Measurements from ENCODE around the gene BAIAP2. TPM values are rescaled to one million over a fixed set of nuclear protein-coding genes. Genes with fewer than 3 reads are reported as not detected.

Gene BAIAP2
- polyA plus RNA-seq, 1 donor from 2014 or later = 17.5 TPM

DNA sequence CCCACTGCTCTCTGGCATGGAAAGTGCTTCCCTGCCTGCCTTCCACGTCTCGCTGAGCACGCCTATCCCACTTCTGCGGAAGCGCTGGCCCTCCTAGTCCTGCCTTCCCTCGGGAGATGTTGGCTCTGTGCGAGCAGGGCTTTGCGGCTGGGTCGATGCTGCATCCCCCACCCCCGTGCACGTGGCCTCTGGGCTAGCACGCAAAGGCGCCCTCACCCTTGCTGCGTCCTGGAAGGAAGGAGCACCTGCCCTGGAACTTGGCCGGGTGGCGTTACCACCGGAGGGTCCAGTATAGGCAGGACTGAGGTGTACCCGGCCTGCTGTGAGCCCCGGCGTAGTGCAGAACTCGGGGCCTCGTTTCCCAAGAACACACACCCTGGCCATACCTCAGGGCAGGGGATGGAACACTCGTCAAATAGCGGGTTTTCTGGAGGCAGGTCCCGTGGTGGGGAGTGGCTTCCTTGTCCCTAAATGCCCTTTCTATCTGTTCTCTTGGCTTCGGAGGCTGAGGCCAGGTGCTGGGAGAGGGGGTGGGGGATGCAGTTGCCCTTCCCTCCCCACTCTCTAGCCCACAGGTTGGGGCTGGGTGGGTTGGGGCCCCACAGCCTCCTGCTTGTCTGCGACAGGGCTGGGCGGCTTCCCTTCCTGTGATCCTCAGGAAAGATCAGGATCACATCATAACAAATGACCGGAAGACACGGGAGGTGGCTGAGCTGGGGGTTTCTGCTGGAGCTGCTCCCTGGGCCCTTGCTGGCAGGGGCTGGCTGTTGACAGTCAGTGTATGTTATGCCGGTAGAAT, 17.4 kb downstream of the BAIAP2 start:
- Histone ChIP-seq H3K4me2 (ENCODE audit: low read length) (no peak overlapping the region), H2AFZ (ENCODE audit: low read depth, low read length) (no peak overlapping the region), H3K9me2 (ENCODE audit: insufficient read depth, low read length) (no peaks in the 10 kb centered on the region), H3K27me3 (ENCODE audit: insufficient read depth, low read depth, low read length) (no peaks in the 10 kb centered on the region), H3F3A (ENCODE audit: insufficient read depth, low read length, poor library complexity, severe bottlenecking) (no peaks in the 10 kb centered on the region), H3K36me3 (ENCODE audit: insufficient read depth, low read length) (peaks cover 5% of the 10 kb centered on the region), H3K79me2 (replicated peaks; ENCODE audit: insufficient read depth, low read length) (peaks cover 11% of the 10 kb centered on the region), H4K20me1 (ENCODE audit: insufficient read depth) (no peaks in the 10 kb centered on the region), H3K4me3 (ENCODE audit: low read length) (no peak overlapping the region), H3K9ac (ENCODE audit: low read length) (no peak overlapping the region), H3K9me3 (ENCODE audit: low read length) (no peaks in the 10 kb centered on the region), H3K27ac (ENCODE audit: low read length) (no peak overlapping the region)
- TF ChIP-seq EP300 (conservative IDR thresholded peaks at IDR 0.05; ENCODE audit: poor library complexity, severe bottlenecking) = no peak
- TF ChIP-seq MXI1 (conservative IDR thresholded peaks at IDR 0.05; ENCODE audit: poor library complexity, severe bottlenecking) = no peak
- no peak for TF ChIP-seq POLR2AphosphoS5 (IDR thresholded peaks at IDR 0.05)
- TF ChIP-seq, protein P1, sequence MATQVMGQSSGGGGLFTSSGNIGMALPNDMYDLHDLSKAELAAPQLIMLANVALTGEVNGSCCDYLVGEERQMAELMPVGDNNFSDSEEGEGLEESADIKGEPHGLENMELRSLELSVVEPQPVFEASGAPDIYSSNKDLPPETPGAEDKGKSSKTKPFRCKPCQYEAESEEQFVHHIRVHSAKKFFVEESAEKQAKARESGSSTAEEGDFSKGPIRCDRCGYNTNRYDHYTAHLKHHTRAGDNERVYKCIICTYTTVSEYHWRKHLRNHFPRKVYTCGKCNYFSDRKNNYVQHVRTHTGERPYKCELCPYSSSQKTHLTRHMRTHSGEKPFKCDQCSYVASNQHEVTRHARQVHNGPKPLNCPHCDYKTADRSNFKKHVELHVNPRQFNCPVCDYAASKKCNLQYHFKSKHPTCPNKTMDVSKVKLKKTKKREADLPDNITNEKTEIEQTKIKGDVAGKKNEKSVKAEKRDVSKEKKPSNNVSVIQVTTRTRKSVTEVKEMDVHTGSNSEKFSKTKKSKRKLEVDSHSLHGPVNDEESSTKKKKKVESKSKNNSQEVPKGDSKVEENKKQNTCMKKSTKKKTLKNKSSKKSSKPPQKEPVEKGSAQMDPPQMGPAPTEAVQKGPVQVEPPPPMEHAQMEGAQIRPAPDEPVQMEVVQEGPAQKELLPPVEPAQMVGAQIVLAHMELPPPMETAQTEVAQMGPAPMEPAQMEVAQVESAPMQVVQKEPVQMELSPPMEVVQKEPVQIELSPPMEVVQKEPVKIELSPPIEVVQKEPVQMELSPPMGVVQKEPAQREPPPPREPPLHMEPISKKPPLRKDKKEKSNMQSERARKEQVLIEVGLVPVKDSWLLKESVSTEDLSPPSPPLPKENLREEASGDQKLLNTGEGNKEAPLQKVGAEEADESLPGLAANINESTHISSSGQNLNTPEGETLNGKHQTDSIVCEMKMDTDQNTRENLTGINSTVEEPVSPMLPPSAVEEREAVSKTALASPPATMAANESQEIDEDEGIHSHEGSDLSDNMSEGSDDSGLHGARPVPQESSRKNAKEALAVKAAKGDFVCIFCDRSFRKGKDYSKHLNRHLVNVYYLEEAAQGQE (IDR thresholded peaks at IDR 0.05; ENCODE audit: borderline replicate concordance) = no peak
- TF ChIP-seq SMC3 (conservative IDR thresholded peaks at IDR 0.05; ENCODE audit: poor library complexity) = no peak
- no peak for TF ChIP-seq RAD21 (conservative IDR thresholded peaks at IDR 0.05)
- no peak for TF ChIP-seq EZH2 (IDR thresholded peaks at IDR 0.05; ENCODE audit: borderline replicate concordance, insufficient read depth, low read length, poor library complexity, severe bottlenecking)
- TF ChIP-seq TAF1 (IDR thresholded peaks at IDR 0.05; ENCODE audit: low read depth) = no peak
- TF ChIP-seq CTCF (IDR thresholded peaks at IDR 0.05; ENCODE audit: poor library complexity, severe bottlenecking) = no peak

GRCh38 chr17:81053041-81053970, 18.4 kb downstream of the BAIAP2 start:
- no peak for TF ChIP-seq MXI1 (conservative IDR thresholded peaks at IDR 0.05; ENCODE audit: poor library complexity, severe bottlenecking)
- TF ChIP-seq RAD21 (conservative IDR thresholded peaks at IDR 0.05) = no peak
- TF ChIP-seq EP300 (conservative IDR thresholded peaks at IDR 0.05; ENCODE audit: poor library complexity, severe bottlenecking) = no peak
- TF ChIP-seq CTCF (IDR thresholded peaks at IDR 0.05; ENCODE audit: poor library complexity, severe bottlenecking) = no peak
- TF ChIP-seq TAF1 (IDR thresholded peaks at IDR 0.05; ENCODE audit: low read depth) = no peak
- no peak for TF ChIP-seq SMC3 (conservative IDR thresholded peaks at IDR 0.05; ENCODE audit: poor library complexity)
- no peak for TF ChIP-seq POLR2AphosphoS5 (IDR thresholded peaks at IDR 0.05)
- TF ChIP-seq, protein P1 (IDR thresholded peaks at IDR 0.05; ENCODE audit: borderline replicate concordance) = no peak
- no peak for TF ChIP-seq EZH2 (IDR thresholded peaks at IDR 0.05; ENCODE audit: borderline replicate concordance, insufficient read depth, low read length, poor library complexity, severe bottlenecking)
- H2AFZ ChIP-seq (ENCODE audit: low read depth, low read length) = no peak overlapping the region
- H4K20me1 ChIP-seq (ENCODE audit: insufficient read depth) = no peaks in the 10 kb centered on the region
- H3K4me2 ChIP-seq (ENCODE audit: low read length) = no peak overlapping the region
- H3K9ac ChIP-seq (ENCODE audit: low read length) = no peak overlapping the region
- peaks cover 5% of the 10 kb centered on the region for H3K36me3 ChIP-seq (ENCODE audit: insufficient read depth, low read length)
- no peak overlapping the region for H3K27ac ChIP-seq (ENCODE audit: low read length)
- no peaks in the 10 kb centered on the region for H3K9me2 ChIP-seq (ENCODE audit: insufficient read depth, low read length)
- H3K4me3 ChIP-seq (ENCODE audit: low read length) = no peak overlapping the region
- no peaks in the 10 kb centered on the region for H3K27me3 ChIP-seq (ENCODE audit: insufficient read depth, low read depth, low read length)
- H3K9me3 ChIP-seq (ENCODE audit: low read length) = no peaks in the 10 kb centered on the region
- H3F3A ChIP-seq (ENCODE audit: insufficient read depth, low read length, poor library complexity, severe bottlenecking) = no peaks in the 10 kb centered on the region
- peaks cover 9% of the 10 kb centered on the region for H3K79me2 ChIP-seq (replicated peaks; ENCODE audit: insufficient read depth, low read length)
